ENCODE data around the gene RINT1.
A peak's percentile ranks its signal among the peaks of the same experiment; 100 is the strongest.
"Not testable (repeated sequence)": the region's sequence is repeated elsewhere in the genome, so short reads cannot be mapped to it uniquely, and the experiment has no call there.

The RINT1 gene

DNA sequence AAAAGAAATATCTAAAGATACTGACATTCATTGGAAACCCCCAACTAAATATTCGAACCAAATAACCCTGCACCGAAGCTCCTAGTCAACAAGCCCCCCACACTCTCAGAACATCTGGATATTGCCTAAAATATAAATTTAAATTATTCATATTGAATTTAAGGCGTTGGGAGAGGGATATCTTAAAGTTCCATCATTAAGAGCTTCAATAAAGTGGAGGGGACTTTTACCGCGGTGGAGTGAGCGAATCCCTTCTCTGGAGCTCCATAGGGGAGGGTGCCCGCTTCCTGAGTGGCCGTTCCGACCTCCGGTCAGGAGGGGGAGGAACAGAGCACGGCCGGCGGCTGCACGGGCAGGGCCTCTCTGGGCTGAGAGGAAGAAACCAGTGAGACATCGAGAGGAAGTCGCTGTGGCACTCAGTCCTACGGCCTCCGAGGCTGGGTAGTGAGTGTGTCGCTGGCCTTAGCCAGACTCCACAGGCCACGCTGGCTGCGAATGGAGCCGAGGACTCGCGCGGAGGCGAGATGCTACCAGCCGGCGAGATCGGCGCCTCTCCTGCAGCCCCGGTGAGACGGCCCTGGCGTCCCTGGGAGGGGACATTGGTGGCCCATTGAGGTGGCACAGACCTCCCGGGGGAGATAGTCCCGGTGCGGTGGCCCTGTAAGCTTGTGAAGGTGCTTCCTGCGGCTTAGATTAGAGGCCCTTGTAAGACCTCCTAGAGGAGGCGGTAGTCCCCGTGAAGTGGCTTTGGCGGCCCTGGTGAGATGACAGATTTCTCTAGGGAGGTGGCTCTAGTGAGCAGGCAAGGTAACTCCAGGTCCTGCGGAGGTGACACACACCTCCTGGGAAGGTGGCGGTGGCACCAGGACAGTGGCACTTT lies at the start of gene RINT1:
Gene RINT1 (plus strand): TSS at position 410 of the 880 bp plus-strand sequence. CDS start 115 bp downstream, at position 525.
- DNase-seq = peak; percentile 96

DNA sequence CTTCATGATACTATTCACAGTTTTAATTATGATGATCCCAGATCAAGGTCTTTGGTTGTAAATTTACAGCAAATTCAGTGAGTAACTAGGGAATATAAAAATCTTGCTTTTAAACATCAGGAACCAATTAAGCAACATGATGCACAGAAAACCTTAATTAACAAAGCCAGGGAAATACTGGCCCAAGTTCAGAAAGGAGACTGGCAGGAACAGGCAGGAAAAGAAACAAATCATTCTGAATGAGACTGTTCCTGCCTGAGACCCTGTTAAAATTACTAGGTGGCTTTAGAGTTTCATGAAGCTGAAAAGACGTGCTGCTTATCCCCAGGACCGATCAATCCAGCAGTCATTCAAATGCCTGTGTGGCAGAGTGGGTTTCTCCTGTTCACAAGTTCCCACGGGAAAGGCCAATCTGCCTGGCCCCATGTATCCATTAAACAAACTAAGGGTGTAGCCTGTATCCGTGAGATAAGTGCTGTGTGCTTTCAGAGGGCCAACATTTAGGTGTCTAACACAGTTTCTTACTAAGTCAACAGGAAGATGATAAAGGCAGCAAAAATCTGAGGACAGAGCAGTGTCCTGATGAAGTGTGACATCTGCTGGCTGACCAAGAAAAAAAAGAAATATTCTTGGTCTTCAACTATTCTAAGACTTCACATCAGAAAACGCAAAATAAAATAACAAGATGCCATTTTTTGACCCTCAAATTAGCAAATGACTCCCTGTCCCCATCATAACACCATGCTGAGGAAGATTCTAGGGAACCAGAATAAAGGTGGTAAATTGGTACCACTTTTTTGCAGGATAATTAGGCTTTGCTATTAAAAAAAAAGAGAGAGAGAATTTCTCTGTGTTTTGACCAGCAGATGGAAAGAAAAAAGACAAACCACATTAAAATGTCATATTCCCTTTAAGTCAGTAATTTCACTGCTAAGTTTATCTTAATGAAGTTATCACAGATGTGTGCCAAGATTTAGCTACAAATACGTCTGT lies 44.1 kb upstream of the RINT1 start:
- DNase-seq = no peak

DNA sequence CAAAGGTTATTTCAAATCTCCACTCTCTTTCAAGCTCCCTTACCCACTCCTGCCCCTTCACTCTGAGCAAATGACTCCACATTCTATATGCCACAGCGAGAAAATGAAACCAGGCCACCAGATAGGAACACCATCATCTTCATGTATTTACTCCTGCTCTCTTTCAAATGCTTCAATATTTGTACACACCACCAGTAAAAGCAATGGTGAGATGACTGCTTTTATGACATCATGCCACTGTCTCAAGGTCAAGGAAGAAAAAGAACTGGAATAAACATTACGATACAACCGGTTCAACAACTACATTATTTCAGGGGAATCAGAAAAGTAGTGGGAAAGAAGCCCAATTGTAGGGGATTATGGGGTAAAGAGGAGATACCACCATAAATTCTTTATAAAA lies 42.6 kb upstream of the RINT1 start:
- no peak for DNase-seq

DNA sequence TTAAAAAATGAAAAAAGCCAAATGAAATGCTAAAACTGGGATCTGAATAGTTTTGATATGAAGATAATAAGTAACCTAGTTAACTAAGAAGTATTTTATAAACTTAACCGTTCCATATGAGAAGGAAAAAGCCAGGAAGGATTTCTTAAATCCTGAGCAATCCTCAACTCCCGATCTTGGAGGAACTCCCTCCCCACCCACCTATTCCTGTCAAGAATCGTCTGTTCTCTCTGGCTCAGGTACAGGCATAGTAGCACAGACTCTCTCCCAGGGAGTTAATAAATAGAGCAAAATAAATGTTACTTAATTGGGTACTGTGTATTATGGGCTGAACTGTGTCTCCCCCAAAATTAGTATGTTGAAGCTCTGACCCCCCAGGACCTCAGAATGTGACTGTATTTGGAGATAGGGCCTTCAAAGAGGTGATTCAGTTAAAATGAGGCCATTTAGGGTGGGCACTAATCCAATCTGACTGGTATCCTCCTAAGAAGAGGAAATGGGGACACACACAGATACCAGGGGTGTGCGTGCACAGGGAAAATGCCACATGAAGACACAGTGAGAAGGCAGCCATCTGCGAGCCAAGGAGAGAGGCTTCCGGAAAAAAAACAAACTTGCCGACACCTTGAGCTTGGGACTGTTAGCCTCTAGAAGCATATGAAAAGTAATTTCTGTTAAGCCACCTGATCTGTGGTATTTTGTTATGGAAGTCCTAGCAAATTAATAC lies 38.6 kb upstream of the RINT1 start:
- no peak for DNase-seq

DNA sequence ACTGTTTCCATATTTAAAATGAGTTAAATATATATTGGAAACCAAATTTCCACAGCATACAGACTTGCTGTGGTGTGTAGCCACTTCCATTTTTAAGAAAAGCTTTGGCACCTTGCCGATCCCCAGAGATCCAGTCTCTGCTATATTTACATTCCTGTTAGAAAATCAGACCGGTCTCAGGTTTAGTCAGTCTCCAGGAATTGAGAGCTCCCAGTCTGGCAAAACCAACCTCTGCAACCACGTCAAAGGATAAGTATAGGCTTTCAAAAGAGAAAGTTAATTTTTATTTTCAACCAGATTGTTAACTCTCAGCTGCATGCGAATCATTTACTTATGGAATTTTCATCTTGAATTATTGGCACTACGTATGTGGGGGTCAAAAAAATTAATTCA lies 38.1 kb upstream of the RINT1 start:
- DNase-seq = no peak

DNA sequence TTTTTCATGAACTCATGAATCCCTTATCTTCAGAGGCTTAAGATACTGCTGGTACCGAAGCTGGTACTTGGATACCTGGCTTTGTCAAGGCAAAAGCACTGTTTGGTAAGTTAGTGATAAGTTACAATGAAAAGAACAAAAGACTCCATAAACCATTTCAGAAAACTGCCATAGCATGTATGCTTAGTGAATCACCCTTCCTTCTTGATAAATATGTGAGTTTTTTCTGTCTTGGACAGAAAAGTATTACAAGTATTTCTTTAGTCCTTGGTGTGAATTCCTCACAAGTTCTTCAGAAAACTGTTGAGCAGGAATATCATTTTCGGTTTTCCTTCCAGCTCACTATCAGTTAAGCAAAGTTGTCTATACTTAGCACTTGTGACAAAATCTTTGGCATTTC lies 35.5 kb upstream of the RINT1 start:
- DNase-seq = no peak

DNA sequence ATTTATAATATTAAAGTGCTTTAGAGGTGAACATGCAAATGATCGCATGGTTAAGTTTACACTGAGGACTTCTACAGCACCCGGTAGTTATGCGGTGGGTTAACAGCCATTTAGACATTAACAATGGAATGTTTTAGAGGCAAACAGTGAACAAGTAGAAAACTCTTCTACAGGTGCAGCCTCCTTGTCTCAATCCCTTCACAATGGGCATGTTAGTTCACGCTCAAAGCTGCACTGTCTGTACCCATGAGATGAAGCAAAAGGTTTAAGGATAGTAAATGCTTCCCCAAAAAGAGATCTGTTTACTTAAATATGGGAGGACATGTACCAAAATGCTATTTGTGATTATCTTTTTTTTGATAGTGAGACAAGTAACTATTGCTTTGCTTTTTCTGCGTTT lies 35.0 kb upstream of the RINT1 start:
- DNase-seq = no peak

DNA sequence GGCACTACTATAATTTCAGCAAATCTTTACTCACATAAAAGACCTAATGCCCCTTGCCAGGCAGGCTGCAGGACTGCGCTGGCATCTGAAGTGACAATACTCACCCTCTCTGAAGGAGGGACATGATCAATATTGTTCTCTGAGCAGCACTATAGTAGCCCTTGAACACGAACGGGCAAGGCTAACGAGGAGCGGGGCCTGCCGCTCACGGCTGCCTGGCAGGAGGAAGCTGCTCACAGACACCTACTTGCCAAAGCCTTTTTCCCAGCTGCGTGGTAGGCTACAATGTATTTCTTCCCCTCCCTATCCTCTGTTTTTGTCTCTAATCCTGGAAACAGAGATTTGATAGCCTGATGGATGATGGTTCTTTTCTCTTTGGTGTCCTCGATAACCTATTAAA lies 29.8 kb upstream of the RINT1 start:
- no peak for DNase-seq

DNA sequence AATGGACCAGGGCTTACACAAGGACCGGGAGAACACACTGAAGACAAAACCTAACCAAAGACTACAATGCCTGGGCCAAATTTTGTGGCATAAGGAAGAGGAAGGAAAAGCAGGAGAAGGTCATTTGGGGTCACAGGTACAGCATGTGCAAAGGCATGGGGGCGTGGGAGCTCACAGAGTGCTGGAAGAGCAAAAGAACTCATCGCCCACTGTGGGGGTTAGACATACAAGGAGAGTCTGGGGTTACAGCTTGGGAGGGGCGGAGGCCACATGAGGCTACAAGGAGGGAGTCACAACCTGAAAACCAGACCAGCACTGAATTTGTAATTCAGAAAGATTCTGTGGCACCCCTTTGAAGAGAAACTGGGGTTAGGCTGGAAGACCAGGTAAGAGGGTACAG lies 19.6 kb upstream of the RINT1 start:
- no peak for DNase-seq

DNA sequence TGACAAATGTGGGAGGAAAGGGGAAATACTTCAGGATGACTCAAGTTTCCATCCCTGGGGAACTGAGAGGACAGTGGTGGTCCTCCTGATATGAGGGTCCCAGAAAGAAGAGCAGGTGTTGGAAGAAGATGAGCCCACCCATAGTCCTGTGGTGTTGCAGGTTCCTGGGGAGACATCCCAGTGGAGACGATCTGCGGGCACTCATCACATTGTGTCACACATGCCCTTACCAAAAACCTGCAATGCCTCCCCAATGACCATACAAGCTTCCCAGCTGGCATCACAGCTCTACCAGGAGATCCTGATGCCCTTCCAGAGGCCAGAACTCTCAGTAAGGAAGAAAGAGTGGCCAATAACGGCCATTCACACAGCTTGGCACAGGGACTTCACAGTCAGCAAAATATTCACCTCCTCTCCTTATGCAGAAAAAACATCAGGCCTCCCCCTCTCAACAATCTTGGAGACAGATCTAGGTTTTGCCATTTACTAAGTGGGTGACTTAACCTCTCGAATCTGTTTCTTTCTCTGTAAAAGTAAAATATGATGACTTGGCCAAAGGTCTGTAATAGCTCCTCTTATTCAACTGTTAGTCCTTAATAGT lies 19.0 kb upstream of the RINT1 start:
- DNase-seq = no peak

DNA sequence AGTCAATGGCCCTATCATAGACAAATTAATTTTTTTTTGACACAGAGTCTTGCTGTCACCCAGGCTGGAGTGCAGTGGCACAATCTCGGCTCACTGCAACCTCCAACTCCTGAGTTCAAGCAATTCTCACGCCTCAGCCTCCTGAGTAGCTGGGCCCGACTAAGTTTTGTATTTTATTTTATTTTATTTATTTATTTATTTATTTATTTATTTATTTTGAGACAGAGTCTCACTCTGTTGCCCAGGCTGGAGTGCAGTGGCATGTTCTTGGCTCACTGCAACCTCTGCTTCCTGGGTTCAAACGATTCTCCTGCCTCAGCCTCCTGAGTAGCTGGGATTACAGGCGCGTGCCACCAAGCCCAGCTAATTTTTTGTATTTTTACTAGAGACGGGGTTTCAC lies 16.4 kb upstream of the RINT1 start:
- DNase-seq = not testable (repeated sequence)

DNA sequence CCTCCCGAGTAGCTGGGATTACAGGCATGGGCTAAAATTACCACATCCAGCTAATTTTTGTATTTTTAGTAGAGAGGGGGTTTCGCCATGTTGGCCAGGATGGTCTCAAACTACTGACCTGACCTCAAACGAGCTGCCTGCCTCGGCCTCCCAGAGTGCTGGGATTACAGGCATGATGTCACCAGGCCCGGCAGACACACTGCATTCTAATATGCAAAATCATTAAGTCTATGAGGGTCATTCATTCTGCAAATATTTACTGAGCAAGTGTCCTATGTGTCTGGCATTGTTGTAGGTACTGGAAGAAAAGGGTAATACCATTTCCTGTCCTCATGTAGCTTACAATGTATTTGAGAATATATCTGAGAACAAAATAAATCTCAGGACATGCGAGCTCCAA lies 12.6 kb upstream of the RINT1 start:
- DNase-seq = no peak

DNA sequence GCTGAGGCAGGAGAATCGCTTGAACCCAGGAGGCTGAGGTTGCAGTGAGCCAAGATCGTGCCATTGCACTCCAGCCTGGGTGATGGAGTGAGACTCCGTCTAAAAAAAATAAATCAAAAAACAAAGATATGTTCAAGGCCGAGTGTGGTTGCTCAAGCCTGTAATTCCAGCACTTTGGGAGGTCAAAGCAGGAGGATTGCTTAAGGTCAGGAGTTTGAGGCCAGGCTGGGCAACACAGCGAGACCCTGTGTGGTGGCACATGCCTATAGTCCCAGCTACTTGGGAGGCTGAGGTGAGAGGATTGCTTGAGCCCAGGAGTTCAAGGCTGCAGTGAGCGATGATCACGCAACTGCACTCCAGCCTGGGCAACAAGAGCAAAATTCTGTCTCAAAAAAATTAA lies 11.4 kb upstream of the RINT1 start:
- DNase-seq = not testable (repeated sequence)

DNA sequence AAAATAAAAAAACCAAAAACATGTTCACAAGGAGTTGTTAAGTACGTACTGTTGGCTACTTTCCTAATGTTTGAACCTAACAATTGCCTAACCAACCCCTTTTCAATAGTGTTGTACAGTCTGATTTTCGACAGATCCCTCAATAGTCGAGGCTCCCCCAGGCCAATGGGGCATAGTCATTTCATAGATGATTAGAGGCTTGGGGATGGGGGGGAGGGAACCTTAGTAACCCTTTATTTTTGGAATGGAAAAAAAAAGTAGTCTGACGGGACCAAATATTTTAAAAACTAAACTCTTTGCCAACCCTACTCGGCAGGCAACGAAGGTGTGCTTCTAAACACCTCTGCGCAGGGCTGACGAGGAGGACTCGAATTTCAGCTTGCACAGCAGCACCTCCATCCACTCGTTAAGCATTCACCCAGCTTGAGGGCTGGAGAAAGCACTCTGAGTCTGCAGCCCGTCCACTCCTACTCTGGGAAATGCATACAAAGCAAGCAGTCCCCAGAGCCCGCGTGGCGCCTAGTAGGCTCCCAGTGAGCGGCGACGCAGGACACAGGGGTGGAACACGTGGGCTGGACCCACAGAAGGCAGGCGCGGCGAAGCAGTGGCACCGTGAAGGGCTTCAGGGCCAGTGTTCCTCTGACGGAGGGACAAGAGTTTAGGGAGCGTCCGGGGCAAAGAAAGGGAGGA lies 10.8 kb upstream of the RINT1 start:
- DNase-seq = peak; percentile 57

DNA sequence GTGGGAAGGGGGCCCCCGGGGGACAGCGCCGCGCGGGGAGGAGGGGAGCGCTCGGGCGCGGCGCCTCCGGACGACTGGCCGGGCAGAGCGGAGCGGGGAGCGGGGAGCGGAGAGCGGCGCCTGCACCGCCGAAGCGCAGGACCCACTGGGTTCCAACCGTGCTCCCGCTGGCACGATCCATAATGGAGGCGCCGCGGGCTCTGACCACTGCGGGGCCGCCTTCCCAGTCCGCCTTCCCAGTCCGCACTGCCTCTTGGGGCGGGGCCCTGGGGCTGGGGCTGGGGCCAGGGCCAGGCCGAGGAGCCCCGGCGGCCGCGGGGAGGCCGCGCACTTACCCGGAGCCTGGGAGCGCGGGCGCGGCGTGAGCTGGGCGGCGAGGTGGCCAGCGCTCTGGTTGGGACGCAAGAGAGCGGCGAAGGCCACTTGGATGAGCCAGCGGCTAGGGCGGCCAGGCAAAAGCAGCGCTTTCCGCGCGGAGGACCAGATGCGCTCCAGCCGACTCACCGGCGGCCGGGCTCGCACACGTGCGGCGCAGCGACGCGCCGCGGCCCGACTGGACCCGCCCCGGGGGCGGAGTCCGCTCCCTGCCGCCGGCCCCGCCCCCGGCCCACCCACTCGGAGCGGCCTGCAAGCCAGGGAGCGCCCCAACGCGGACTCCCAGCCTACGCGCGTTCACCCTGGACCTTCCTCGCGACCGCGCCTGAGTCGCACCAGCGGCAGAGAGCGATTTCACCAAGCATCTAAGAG lies 10.1 kb upstream of the RINT1 start, which contains the start of gene PUS7:
Gene PUS7 (minus strand): TSS at position 555 of the 747 bp plus-strand sequence. CDS start 13,759 bp downstream, outside the sequence.
- DNase-seq = peak; percentile 90

DNA sequence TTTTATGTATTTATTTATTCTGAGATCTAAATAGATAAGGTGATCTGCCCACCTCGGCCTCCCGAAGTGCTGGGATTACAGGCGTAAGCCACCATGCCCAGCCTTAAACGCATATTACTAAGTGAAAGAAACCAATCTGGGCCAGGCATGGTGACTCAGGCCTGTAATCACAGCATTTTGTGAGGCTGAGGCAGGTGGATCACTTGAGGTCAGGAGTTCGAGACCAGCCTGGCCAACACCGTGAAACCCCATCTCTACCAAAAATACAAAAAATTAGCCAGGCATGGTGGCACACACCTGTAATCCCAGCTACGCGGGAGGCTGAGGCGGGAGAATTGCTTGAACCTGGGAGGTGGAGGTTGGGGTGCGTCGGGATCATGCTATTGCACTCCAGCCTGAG lies 7.6 kb upstream of the RINT1 start:
- DNase-seq = not testable (repeated sequence)

DNA sequence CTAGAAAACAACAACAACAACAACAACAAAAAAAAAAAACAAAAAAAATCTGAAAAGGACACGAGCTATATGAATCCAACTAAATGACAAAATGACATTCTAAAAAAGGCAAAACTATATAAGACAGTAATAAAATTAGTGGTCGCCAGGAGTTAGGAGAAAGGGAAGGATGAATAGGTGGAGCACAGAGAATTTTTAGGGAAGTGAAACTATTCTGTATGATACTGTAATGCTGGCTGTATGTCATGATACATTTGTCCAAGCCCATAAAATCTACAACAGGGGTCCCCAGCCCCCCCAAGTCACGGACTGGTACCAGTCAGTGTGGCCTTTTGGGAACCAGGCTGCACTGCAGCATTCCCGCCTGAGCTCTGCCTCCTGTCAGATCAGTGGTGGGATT lies 7.2 kb upstream of the RINT1 start:
- no peak for DNase-seq

DNA sequence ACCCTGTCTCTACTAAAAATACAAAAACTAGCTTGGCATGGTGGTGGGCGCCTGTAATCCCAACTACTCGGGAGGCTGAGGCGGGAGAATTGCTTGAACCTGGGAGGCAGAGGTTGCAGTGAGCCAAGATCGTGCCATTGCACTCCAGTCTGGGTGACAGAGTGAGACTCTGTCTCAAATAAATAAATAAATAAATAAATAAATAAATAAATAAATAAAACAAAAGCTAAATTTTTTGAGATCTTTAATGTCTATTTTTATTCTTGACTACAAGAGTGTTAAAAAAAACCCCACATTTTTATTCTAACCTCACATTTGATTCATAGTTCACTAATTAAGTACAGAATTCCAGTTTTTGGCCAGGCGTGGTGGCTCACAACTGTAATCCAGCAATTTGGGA lies 4.3 kb upstream of the RINT1 start:
- not testable (repeated sequence) for DNase-seq

DNA sequence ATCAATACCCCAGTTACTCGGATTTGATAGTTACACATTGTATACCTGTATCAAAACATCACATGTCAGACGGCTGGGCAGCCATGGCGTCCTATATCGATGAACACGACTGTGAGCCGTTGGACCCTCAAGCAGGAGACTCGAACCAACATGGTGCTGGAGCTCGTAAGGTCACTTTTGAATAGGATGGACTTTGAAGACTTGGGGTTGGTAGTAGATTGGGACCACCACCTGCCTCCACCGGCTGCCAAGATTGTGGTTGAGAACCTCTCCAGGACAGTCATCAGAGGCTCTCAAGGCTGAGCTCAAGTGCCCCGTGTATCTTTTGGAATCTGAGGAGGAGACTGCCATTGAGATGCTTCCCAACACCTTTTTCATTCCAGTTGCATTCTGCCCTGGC lies 1.9 kb upstream of the RINT1 start:
- DNase-seq = no peak

DNA sequence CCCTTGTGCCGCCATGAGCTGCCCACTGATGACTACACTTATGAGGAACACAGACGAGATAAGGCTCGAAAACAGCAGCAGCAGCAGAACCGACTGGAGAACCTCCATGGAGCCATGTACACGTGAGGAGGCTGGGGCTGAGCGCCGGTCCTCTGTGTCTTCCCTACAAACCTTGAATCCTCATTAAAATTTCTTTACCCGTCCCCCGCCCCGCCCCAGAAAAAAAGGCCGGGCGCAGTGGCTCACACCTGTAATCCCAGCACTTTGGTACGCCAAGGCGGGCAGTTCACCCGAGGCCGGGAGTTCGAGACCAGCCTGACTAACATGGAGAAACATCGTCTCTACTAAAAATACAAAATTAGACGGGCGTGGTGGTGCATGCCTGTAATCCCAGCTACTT lies 1.5 kb upstream of the RINT1 start:
- no peak for DNase-seq
